Measurements from ENCODE around the gene STRADA.

The STRADA gene

DNA sequence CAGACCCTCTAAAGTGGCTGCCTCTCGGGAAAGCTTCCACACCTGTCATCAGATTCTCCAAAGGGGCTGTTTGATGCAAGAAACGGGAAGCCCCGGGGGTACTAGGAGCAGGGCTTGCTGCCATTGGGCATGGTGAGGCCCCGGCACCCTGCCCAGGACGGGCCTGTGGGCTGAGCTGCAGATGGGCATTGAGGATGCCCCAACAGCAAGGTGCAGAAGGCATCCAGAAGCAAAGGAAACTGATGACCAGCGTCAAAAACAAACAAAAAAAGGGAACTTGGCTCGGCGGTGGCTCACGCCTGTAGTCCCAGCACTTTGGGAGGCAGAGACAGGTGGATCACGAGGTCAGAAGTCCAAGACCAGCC is 40.2 kb downstream of the STRADA start:
- peaks cover 9% of the 10 kb centered on the region for H3K36me3 Mint-ChIP-seq
- DNase-seq (ENCODE audit: low spot score in 2 of 2) (peak; percentile 14 to 50), ATAC-seq (ENCODE audit: low read depth) (no peak)
- H3K27ac Mint-ChIP-seq = peak overlapping the region; percentile 97
- peaks cover 48% of the 10 kb centered on the region for H3K4me1 Mint-ChIP-seq
- H3K9me3 Mint-ChIP-seq = no peaks in the 10 kb centered on the region
- peak overlapping the region; percentile 93 for H3K4me3 Mint-ChIP-seq
- no peaks in the 10 kb centered on the region for H3K27me3 Mint-ChIP-seq

DNA sequence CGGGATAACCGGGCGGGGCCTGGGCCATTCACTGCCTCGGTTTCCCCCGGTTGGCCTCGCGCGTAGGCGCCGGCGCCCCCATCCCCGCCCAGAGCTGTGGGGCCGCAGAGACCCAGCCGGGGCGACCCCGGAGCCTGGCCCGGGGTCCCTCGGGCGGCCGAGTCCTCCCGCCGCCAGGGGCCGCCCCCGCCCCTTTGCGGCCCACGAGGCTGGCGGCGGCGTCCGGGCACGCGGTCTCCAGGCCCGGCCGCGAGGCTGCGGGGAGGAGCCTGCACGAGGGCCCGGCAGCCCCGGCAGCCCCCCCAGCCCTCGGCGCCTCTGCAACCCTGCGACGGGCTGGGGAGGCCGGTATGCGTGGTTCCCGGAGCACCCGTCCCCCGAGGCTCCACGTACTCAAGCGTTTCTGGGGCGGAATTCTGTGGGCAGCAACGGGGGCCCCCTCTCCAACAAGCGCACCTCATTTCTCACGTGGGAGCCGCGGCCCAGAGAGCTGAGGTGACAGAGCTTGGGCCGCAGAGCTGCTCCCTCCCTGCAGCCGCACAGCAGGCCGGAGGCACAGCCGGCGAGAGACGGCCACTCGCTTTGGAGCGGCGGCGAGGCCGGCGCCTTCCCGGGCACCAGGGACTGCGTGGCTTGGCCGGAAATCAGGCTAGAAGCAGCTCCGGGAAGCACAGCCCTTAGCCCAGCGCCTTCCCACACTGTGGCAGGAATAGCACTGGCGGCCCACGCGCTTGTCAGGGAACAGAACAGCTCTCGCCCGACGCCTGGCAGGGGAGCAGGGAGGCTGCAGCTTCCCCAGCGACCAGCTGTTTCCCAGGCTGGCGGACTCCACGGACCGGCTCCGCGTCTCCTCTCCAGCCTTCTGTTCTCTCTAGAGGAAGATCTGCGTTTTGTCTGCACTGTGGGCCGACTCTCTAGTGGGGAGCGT is 40.8 kb downstream of the STRADA start:
- peak overlapping the region; percentile 93 for H3K4me3 Mint-ChIP-seq
- no peaks in the 10 kb centered on the region for H3K27me3 Mint-ChIP-seq
- H3K4me1 Mint-ChIP-seq = peaks cover 49% of the 10 kb centered on the region
- peaks cover 11% of the 10 kb centered on the region for H3K36me3 Mint-ChIP-seq
- H3K27ac Mint-ChIP-seq = peak overlapping the region; percentile 97
- DNase-seq (ENCODE audit: low spot score in 2 of 2) = peak; percentile 55 to 65
- H3K9me3 Mint-ChIP-seq = no peaks in the 10 kb centered on the region
- peak; percentile 14 for ATAC-seq (ENCODE audit: low read depth)

DNA sequence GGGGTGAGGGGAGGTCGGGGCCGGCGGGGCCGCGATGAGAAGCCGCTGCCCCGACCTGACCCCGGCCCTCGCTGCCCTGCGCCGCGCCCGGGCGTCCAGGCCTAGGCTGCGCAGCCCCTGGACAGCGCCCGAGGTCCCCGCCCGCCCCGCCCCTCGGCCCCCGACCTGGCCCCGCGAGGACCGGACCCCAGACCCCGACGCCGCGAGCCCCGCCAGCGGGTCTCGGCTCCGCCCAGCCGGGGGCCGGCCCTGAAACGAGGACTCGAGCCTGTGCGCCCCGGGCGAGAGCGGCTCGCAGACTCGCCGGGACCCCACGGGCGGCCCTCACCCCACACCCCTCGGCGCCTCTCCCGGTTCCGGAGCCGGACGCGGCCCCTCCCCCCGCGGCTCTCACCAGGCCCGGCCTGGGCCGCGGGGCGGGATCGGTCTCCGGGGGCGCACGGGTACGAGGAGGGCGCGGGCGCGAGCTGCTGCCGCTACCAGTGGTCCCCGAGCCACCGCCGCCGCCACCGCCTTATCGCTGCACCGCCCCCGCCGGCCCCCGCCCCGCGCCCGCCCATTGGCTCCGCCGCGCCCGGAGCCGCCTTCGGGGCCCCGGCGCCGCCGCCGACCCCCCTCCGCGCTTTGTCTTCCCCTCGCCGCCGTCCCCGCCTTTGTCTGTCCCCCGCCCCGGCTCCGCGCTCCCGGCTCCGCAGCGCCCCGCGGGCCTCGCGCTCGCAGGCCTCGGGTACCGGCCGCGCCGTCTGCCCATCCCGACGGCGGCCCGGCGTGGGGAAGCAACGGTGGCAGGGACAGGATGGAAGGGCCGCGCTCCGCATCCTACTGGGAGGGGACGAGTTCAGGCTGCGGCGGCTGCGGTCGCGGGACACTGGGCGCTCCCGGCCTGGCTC is 41.7 kb downstream of the STRADA start, which contains the start of gene LIMD2:
LIMD2 (minus strand) TSS at position 488 of the 890 bp plus-strand sequence. CDS start 827 bp downstream, outside the sequence.
- DNase-seq (ENCODE audit: low spot score in 2 of 2) (peak; percentile 77 to 85), ATAC-seq (ENCODE audit: low read depth) (peak; percentile 25)
- H3K27ac Mint-ChIP-seq = peak within 1 kb of the TSS; percentile 97
- H3K4me1 Mint-ChIP-seq = peaks cover 48% of the 10 kb centered on the region
- H3K4me3 Mint-ChIP-seq = peak within 1 kb of the TSS; percentile 96
- H3K27me3 Mint-ChIP-seq = no peaks in the 10 kb centered on the region
- H3K36me3 Mint-ChIP-seq = peaks cover 11% of the 10 kb centered on the region
- no peaks in the 10 kb centered on the region for H3K9me3 Mint-ChIP-seq

DNA sequence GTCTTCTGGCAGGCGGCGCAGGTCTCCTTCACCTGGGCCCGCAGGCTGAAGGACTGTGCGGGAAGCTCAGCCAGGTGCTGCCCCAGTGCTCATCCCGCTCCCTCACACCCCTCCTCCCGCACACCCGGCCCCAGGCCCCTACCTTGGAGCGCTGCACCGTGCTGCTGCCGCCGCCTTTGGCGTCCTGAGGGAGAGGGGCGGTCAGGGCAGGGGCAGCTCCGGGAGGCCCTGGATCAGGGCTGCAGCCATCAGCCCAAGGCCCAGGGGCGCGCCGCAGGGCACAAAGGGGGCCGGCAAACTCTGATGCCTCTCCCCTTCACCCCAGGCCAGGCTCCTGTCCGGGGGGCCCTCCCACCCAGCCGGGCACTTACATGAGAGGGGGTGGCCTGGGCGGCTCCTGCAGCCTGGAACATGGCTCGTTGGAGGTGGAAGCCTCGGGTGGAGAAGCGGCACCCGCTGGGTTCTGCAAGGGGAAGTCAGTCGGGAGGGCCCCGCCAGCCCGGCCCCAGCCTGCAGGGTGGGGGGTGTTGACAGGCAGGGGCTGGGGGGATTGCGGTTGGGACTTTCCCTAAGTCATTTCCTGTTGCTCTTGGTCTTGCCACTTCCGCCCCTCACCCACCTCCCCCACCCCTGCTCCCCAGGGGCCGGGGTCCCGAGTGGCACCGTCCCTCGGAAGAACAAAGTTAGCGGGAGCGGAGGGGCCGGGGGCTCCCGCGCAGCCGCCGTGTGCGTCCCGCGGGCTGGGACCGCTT is 42.5 kb downstream of the STRADA start:
- H3K4me1 Mint-ChIP-seq = peaks cover 57% of the 10 kb centered on the region
- peak; percentile 88 to 93 for DNase-seq (ENCODE audit: low spot score in 2 of 2)
- H3K36me3 Mint-ChIP-seq = peaks cover 11% of the 10 kb centered on the region

DNA sequence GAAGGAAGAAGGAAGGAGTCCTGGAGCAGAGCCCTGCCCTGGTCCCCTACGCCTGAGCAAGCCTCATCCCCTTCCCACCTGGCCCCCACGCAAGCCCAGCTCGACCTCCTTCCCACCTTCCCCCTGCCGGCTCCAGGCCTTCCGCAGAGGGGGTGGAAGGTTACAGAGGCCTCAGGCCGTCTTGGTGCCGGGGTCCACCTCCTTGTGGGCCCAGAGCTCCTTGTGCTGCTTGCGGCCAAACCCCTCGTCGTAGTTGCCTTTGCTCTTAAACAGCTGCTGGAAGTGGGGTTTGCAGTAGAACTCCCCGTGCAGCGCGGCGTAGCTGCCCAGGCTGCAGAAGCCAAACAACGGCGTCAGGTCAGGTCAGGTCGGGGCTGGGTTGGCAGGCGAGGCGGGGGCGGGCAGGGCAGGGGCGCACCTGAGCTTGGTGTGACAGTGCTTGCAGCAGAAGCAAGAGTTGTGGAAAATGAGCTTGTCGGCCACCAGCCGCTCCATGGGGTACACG is 43.2 kb downstream of the STRADA start:
- Mint-ChIP-seq H3K36me3 (peaks cover 8% of the 10 kb centered on the region), H3K27ac (peak overlapping the region; percentile 94), H3K4me1 (peaks cover 55% of the 10 kb centered on the region), H3K4me3 (peak overlapping the region; percentile 96), H3K27me3 (no peaks in the 10 kb centered on the region), H3K9me3 (no peaks in the 10 kb centered on the region)
- DNase-seq (ENCODE audit: low spot score in 2 of 2) = peak in 1 of 2 donors; percentile 30
- ATAC-seq (ENCODE audit: low read depth) = no peak

More for the DNA sequence above, 42.5 kb downstream of the STRADA start:
- ATAC-seq (ENCODE audit: low read depth) = peak; percentile 53
- H3K27me3 Mint-ChIP-seq = no peaks in the 10 kb centered on the region
- H3K9me3 Mint-ChIP-seq = no peaks in the 10 kb centered on the region
- H3K4me3 Mint-ChIP-seq = peak overlapping the region; percentile 96
- H3K27ac Mint-ChIP-seq = peak overlapping the region; percentile 94

DNA sequence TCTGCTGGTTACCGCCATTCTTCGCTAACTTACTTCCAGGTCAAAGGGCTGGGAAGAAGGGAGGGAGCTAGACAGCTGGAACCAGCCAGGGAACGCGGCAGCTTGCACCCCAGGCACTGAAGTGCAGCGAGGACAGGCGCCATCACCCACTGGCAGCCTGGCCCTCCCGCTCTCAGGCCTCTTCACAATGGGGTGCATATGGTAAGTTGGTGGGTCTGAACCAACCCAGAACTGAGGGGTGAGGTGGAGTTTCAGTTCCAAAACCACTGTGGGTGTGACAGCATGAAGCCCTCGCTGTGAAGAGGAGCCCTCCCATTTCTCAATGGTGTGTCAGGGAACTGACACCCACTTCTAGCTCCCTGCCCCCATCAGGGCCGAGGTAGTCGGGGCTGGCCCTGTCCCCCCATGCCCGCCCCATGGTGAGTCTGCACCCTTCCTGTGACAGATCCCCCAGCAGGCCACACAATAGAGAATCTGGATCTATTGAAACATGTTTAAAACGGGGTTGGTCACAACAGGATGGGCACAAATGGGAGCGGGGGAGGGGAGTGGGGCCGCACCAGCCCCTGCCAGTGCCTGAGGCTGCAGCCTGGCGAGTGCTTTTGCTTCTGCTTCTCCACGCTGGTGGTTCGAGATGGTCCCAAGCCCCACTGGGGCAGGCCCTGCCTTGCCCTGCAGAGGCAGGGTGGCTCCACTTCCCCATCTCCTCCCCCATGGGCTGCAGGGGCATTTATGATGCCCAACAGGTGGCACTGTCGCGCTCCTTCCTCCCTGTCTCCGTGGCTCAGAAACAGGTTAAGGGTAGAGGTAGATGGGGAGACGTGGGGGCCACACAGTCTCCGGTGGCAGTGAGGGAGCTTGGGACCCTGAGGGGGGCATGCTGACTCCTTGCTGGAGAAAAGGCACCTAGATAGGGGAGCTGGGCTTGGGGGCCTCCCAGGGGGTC is 44.0 kb downstream of the STRADA start:
- Mint-ChIP-seq H3K36me3 (peaks cover 14% of the 10 kb centered on the region), H3K4me1 (peaks cover 52% of the 10 kb centered on the region), H3K9me3 (no peaks in the 10 kb centered on the region), H3K27ac (peak overlapping the region; percentile 94), H3K27me3 (no peaks in the 10 kb centered on the region), H3K4me3 (peak overlapping the region; percentile 96)
- ATAC-seq (ENCODE audit: low read depth) (peak; percentile 58), DNase-seq (ENCODE audit: low spot score in 2 of 2) (peak; percentile 90 to 94)

DNA sequence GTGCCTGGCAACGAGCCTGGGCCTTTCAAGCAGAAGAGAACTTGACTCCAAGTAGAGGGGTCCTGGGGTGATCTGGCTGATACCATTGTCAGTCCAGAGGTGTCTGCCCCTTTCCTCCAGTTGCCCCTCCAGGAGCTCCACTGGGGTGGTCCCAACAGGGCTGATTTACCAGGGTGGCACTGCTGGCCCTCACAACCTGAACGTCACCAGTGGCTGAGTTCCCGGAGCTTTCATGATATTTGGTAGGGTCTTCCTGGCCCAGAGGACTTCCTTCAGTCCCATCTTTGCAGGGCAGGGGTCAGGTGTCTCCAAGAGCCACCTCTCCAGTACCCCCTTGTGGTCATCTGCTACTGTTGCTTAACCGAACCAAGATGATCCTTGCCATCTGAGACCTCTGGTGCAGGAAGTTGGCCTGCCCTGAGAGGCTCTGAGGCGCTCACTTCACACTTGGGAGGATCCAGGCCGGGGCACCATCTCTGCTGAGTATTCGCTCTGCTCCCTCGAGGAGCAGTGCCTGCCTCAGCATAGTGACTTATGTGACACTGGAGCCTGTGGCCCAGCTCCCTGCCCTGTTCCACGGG is 45.1 kb downstream of the STRADA start:
- Mint-ChIP-seq H3K9me3 (no peaks in the 10 kb centered on the region), H3K4me3 (peak overlapping the region; percentile 96), H3K36me3 (peaks cover 14% of the 10 kb centered on the region), H3K27ac (peak overlapping the region; percentile 94), H3K4me1 (peaks cover 48% of the 10 kb centered on the region), H3K27me3 (no peaks in the 10 kb centered on the region)
- DNase-seq (ENCODE audit: low spot score in 2 of 2) = peak; percentile 42 to 47
- no peak for ATAC-seq (ENCODE audit: low read depth)

DNA sequence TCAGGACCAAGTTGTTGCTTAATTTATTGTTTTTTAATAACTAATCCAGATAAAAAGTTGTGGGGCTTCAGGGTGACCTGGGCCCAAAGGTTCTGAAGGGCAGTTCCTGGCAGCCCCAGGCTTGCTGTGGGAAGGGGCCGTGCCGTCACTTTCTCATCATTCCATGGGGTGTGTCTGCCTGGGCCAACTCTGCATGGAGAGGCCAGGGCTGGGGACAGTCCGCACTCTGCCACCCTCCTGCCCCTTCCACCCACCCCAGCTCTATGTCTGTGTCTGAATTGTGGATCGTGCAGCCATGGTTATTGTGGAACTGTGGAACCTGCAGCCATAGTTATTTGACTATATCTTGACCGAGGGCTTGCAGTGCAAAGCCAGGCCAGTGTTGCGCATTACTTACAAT is 45.7 kb downstream of the STRADA start:
- ATAC-seq (ENCODE audit: low read depth) (no peak), DNase-seq (ENCODE audit: low spot score in 2 of 2) (no peak)
- Mint-ChIP-seq H3K27me3 (no peaks in the 10 kb centered on the region), H3K4me1 (peaks cover 45% of the 10 kb centered on the region), H3K9me3 (no peaks in the 10 kb centered on the region), H3K36me3 (peaks cover 17% of the 10 kb centered on the region), H3K4me3 (peak overlapping the region; percentile 96), H3K27ac (peak overlapping the region; percentile 94)

DNA sequence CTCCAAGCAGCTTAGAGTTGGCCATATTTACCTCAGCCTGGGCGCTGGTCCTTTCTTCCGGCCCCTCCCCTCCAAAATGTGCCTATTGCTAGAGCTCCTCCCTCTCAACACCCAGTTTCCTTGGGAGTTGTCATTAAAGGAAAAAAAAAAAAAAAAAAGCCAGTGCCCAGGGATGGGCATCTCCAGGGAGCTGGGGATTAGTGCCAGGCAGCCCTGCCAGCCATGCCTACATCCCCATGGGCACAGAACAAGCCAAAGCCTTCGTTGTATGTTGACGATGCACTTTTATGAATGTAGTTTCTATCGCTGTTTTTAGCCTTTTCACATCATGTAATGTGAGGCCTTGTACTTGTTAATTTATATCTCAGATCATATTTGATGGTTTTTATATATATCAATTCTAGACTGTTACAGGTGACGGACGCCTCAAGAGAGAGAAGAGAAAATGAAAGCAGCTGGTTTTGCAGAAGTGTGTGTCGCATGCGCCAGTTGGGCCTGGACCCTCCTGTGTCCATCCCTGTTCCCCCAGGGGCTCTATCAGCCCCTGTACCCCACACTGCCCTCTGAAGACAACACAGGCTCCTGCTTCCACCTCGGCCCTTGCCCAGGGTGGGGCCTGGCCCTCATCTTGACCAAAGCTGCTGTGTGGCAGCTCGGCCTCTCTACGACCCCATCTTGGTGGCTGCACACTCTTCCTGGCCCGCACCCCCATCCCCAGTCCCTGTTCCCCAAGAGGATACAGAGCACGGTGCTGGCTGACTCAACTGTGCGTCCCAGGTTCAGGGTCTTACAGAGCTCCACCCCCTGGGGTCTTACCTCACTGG is 46.4 kb downstream of the STRADA start:
- no peak for ATAC-seq (ENCODE audit: low read depth)
- peak; percentile 15 to 38 for DNase-seq (ENCODE audit: low spot score in 2 of 2)
- Mint-ChIP-seq H3K27me3 (no peaks in the 10 kb centered on the region), H3K36me3 (peaks cover 17% of the 10 kb centered on the region), H3K4me1 (peaks cover 45% of the 10 kb centered on the region), H3K9me3 (no peaks in the 10 kb centered on the region), H3K27ac (peak overlapping the region; percentile 94), H3K4me3 (peak overlapping the region; percentile 76)

DNA sequence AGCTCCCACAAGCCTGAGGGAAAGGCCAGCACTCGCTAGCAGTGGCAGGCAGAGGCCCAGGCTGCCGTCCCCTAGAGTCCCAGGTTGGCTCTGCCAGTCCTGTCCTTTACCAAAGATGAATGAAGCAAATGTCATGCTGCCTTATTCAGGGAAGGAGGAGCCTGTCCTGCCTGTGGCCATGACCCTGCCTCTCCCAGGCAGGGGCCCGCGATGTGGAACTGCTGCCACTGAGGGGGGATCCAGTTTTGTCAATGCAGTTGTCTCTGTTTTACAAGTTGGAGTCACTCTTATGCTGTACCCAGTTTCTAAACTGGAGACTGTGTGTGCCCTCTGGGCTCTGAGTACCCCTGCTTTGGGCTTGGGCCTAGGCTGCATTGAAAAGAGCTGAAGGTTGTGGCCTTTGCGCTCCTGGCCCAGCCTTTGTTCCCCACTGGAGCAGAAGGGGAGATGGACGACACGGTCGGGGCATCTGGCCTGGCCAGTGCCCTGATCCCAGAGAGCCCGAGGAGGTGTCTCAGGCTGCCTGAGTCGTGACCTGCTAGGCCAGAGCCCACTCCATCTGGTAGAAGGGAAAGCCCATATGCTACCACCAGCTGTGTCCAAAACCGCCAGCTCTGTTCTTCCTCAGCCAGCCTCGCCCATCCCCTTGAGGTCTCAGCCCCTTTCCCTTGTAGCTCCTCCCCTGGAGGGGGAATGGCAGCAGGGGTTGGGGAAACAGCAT is 47.2 kb downstream of the STRADA start:
- no peaks in the 10 kb centered on the region for H3K27me3 Mint-ChIP-seq
- H3K36me3 Mint-ChIP-seq = peaks cover 18% of the 10 kb centered on the region
- no peak for DNase-seq (ENCODE audit: low spot score in 2 of 2)
- peaks cover 45% of the 10 kb centered on the region for H3K4me1 Mint-ChIP-seq
- H3K4me3 Mint-ChIP-seq = peak overlapping the region; percentile 76
- ATAC-seq (ENCODE audit: low read depth) = no peak
- H3K9me3 Mint-ChIP-seq = no peaks in the 10 kb centered on the region
- peak overlapping the region; percentile 94 for H3K27ac Mint-ChIP-seq

DNA sequence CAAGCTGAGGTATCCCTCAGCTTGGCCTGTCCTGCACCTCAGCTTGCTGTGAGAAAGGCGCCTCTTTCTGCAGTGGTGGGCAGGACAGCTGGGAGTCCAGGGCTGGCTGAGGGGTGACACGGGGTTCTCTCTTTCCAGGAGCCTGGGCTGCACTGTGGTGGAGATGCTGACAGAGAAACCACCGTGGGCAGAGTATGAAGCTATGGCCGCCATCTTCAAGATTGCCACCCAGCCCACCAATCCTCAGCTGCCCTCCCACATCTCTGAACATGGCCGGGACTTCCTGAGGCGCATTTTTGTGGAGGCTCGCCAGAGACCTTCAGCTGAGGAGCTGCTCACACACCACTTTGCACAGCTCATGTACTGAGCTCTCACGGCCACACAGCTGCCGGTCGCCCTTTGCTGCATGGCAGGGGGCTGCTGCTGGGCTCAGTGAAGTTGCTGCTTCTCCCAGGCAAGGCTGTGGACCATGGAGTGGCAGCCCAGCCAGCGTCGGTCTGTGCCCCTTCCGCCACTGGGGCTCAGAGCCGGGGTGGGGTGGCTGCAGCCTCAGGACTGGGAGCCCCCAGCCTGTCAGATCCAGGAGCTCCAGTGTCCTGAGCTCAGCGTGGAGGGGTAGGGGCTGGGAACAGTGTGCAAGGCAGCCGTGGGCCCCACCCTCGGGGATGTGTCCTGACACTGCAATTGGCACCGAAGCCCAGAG is 48.0 kb downstream of the STRADA start:
- ATAC-seq (ENCODE audit: low read depth) = no peak
- Mint-ChIP-seq H3K4me1 (peaks cover 45% of the 10 kb centered on the region), H3K36me3 (peaks cover 19% of the 10 kb centered on the region), H3K27me3 (no peaks in the 10 kb centered on the region), H3K9me3 (no peaks in the 10 kb centered on the region), H3K27ac (peak overlapping the region; percentile 94), H3K4me3 (no peak overlapping the region)
- no peak for DNase-seq (ENCODE audit: low spot score in 2 of 2)
